H9 (cell line): Measurements from ENCODE around the gene FBXW9. TPM values are rescaled to one million over a fixed set of nuclear protein-coding genes. Genes with fewer than 3 reads are reported as not detected.

Source experiments
- DNase-seq: peaks from one replicate; pipeline ENCODE4 v3.0.0-alpha.2; 2017
- H2AFZ ChIP-seq: one replicate; pipeline ENCODE4 v1.6.1; 2013; ENCODE audit warnings: mild to moderate bottlenecking, low read length, control low read depth, moderate library complexity
- H2AK5ac ChIP-seq: 2 replicates; pipeline ENCODE4 v1.6.1; 2013; ENCODE audit warnings: low read length, control low read depth, mixed read lengths; ENCODE audit not compliant: insufficient read length
- H2BK120ac ChIP-seq: one replicate; pipeline ENCODE4 v1.6.1; 2013; ENCODE audit warnings: low read depth, mild to moderate bottlenecking, low read length, control low read depth, inconsistent platforms; ENCODE audit not compliant: poor library complexity, severe bottlenecking
- H2BK12ac ChIP-seq: 2 replicates; pipeline ENCODE4 v1.6.1; 2013; ENCODE audit warnings: low read length, control low read depth, mixed read lengths, low read depth; ENCODE audit not compliant: insufficient read length
- H2BK15ac ChIP-seq: 2 replicates; pipeline ENCODE4 v1.6.1; 2013; ENCODE audit warnings: low read depth, low read length, control low read depth
- H2BK20ac ChIP-seq: one replicate; pipeline ENCODE4 v1.6.1; 2013; ENCODE audit warnings: low read depth, mild to moderate bottlenecking, low read length, control low read depth, inconsistent platforms; ENCODE audit not compliant: poor library complexity, severe bottlenecking
- H2BK5ac ChIP-seq: 2 replicates; pipeline ENCODE4 v1.6.1; 2013; ENCODE audit warnings: low read length, control low read depth, mixed read lengths; ENCODE audit not compliant: insufficient read length
- H3K14ac ChIP-seq: 2 replicates; pipeline ENCODE4 v1.6.1; 2013; ENCODE audit warnings: low read length, control low read depth; ENCODE audit not compliant: insufficient read depth
- H3K18ac ChIP-seq: 2 replicates; pipeline ENCODE4 v1.6.1; 2013; ENCODE audit warnings: low read depth, mild to moderate bottlenecking, mixed read lengths, low read length, control low read depth; ENCODE audit not compliant: insufficient read length
- H3K23ac ChIP-seq: 2 replicates; pipeline ENCODE4 v1.6.1; 2013; ENCODE audit warnings: low read length, control low read depth, mixed read lengths, low read depth; ENCODE audit not compliant: insufficient read length
- H3K23me2 ChIP-seq: 2 replicates; pipeline ENCODE4 v1.6.1; 2013; ENCODE audit warnings: low read depth, mild to moderate bottlenecking, mixed read lengths, low read length, control low read depth; ENCODE audit not compliant: insufficient read length, poor library complexity, severe bottlenecking
- H3K27ac ChIP-seq: 2 replicates; pipeline ENCODE4 v1.5.1; 2013; ENCODE audit warnings: low read length, control low read depth, mixed read lengths, low read depth; ENCODE audit not compliant: insufficient read length
- H3K27me3 ChIP-seq: 2 replicates; pipeline ENCODE4 v1.6.1; 2013; ENCODE audit warnings: low read length, control low read depth, inconsistent platforms; ENCODE audit not compliant: insufficient read depth
- H3K4ac ChIP-seq: 2 replicates; pipeline ENCODE4 v1.6.1; 2013; ENCODE audit warnings: low read depth, mild to moderate bottlenecking, control low read depth, inconsistent platforms, low read length, moderate library complexity
- H3K4me1 ChIP-seq: 2 replicates; pipeline ENCODE4 v1.6.1; 2013; ENCODE audit warnings: low read length, control low read depth, inconsistent platforms; ENCODE audit not compliant: insufficient read depth
- H3K4me2 ChIP-seq: 2 replicates; pipeline ENCODE4 v1.6.1; 2013; ENCODE audit warnings: low read length, control low read depth, mixed read lengths; ENCODE audit not compliant: insufficient read length, insufficient read depth
- H3K56ac ChIP-seq: 2 replicates; pipeline ENCODE4 v1.6.1; 2013; ENCODE audit warnings: low read depth, mild to moderate bottlenecking, mixed read lengths, low read length, control low read depth; ENCODE audit not compliant: insufficient read length
- H3K79me1 ChIP-seq: 2 replicates; pipeline ENCODE4 v1.6.1; 2013; ENCODE audit warnings: low read depth, mild to moderate bottlenecking, moderate library complexity, low read length, control low read depth, inconsistent platforms; ENCODE audit not compliant: insufficient read depth, poor library complexity, severe bottlenecking
- H3K79me2 ChIP-seq: 2 replicates; pipeline ENCODE4 v1.6.1; 2013; ENCODE audit warnings: low read length, control low read depth, inconsistent platforms; ENCODE audit not compliant: insufficient read depth
- H3K9ac ChIP-seq: 2 replicates; pipeline ENCODE4 v1.6.1; 2013; ENCODE audit warnings: low read length, control low read depth, mixed read lengths; ENCODE audit not compliant: insufficient read length; ENCODE audit errors: extremely low read depth
- H3K9me3 ChIP-seq: one replicate; pipeline ENCODE4 v1.6.1; 2013; ENCODE audit warnings: low read depth, low read length, inconsistent platforms; ENCODE audit not compliant: control insufficient read depth
- H3T11ph ChIP-seq: one replicate; pipeline ENCODE4 v1.6.1; 2013; ENCODE audit warnings: mild to moderate bottlenecking, low read length, control low read depth, inconsistent platforms
- H4K20me1 ChIP-seq: one replicate; pipeline ENCODE4 v1.6.1; 2013; ENCODE audit not compliant: control insufficient read depth, insufficient read length, insufficient read depth
- H4K5ac ChIP-seq: 2 replicates; pipeline ENCODE4 v1.6.1; 2013; ENCODE audit warnings: low read depth, mild to moderate bottlenecking, mixed read lengths, low read length, control low read depth; ENCODE audit not compliant: insufficient read length
- H4K8ac ChIP-seq: replicated peaks from 2 replicates; pipeline ENCODE4 v1.6.1; 2013; ENCODE audit warnings: low read length, control low read depth, mixed read lengths, low read depth; ENCODE audit not compliant: insufficient read length
- H4K91ac ChIP-seq: 2 replicates; pipeline ENCODE4 v1.6.1; 2013; ENCODE audit warnings: low read depth, mild to moderate bottlenecking, moderate library complexity, mixed read lengths, low read length, control low read depth; ENCODE audit not compliant: insufficient read length
- H3K27ac Mint-ChIP-seq, 3 experiments: 2 replicates in 2 of 3; 3 replicates in 1 of 3; pipeline ENCODE4 v1.8.0; 2020 to 2021; ENCODE audit warnings: mixed read lengths in 3 of 3, mild to moderate bottlenecking in 1 of 3, moderate library complexity in 1 of 3
- H3K27me3 Mint-ChIP-seq: 2 replicates; pipeline ENCODE4 v1.8.0; 2021; ENCODE audit warnings: low read depth, mild to moderate bottlenecking, moderate library complexity, mixed read lengths
- H3K36me3 Mint-ChIP-seq, 3 experiments: 2 replicates in 2 of 3; 3 replicates in 1 of 3; pipeline ENCODE4 v1.8.0; 2020 to 2021; ENCODE audit warnings: low read depth in 3 of 3, mixed read lengths in 3 of 3; ENCODE audit not compliant: insufficient read depth in 1 of 3
- H3K4me1 Mint-ChIP-seq, 2 experiments: 2 replicates each; pipeline ENCODE4 v1.8.0; 2020; ENCODE audit warnings: mixed read lengths in 2 of 2
- H3K4me3 Mint-ChIP-seq, 2 experiments: 2 replicates in 1 of 2; 3 replicates in 1 of 2; pipeline ENCODE4 v1.8.0; 2020 to 2021; ENCODE audit warnings: mild to moderate bottlenecking in 2 of 2, mixed read lengths in 2 of 2, moderate library complexity in 1 of 2
- H3K9me3 Mint-ChIP-seq, 2 experiments: 2 replicates in 1 of 2; 3 replicates in 1 of 2; pipeline ENCODE4 v1.8.0; 2020; ENCODE audit warnings: mild to moderate bottlenecking in 2 of 2, mixed read lengths in 2 of 2, moderate library complexity in 1 of 2
- CTCF ChIP-seq: fragments of 200-600 bp; sonication (generic); conservative IDR thresholded peaks from 3 replicates; pipeline ENCODE4 v1.8.0; 2021; ENCODE audit warnings: antibody characterized with exemption, mild to moderate bottlenecking
- WGBS: extraction: QIAGEN DNeasy Blood & Tissue Kit; methylation state at CpG from one replicate; pipeline ENCODE4 v1.1.7; 2013; ENCODE audit warnings: missing lambda C conversion rate, low lambda C conversion rate, mixed read lengths; ENCODE audit not compliant: insufficient read length; ENCODE audit errors: extremely low coverage; 5-methylcytosine and 5-hydroxymethylcytosine counted together
- total RNA-seq: library from RNA; stranded (reverse); gene quantifications from 2 replicates; pipeline ENCODE4 v1.2.1, GENCODE V29; 2021

Gene FBXW9
- total RNA-seq, 1 experiment from 2014 or later = 11.7 TPM

GRCh38 chr19:12727745-12728433 lies 31.5 kb upstream of the FBXW9 start:
- H3K4me3 Mint-ChIP-seq = no peak overlapping the region
- Histone ChIP-seq H3K27me3 (no peaks in the 10 kb centered on the region), H3K14ac (no peak overlapping the region), H3K79me2 (peaks cover 10% of the 10 kb centered on the region), H2AK5ac (no peak overlapping the region), H3K56ac (no peak overlapping the region), H3K27ac (no peak overlapping the region), H2BK15ac (no peak overlapping the region), H2AFZ (no peak overlapping the region), H2BK12ac (no peak overlapping the region), H4K8ac (no peak overlapping the region), H3K4me1 (no peaks in the 10 kb centered on the region), H3K4me2 (no peak overlapping the region), H3K9me3 (no peaks in the 10 kb centered on the region), H2BK20ac (no peak overlapping the region), H4K91ac (no peak overlapping the region), H4K20me1 (no peaks in the 10 kb centered on the region), H3K9ac (no peak overlapping the region), H3K18ac (no peak overlapping the region), H3K79me1 (no peaks in the 10 kb centered on the region), H3K23ac (no peak overlapping the region), H3T11ph (no peak overlapping the region), H3K4ac (no peak overlapping the region), H2BK120ac (no peak overlapping the region), H4K5ac (no peak overlapping the region), H3K23me2 (peaks cover 12% of the 10 kb centered on the region), H2BK5ac (no peak overlapping the region)
- H3K36me3 Mint-ChIP-seq = peaks cover 23 to 40% (median 23%) of the 10 kb centered on the region in 3 experiments
- no peak for DNase-seq
- peaks cover 2% of the 10 kb centered on the region; the same call in 1 of the 2 replicates for H3K27me3 Mint-ChIP-seq
- TF ChIP-seq CTCF = no peak
- peak overlapping the region in 1 of 3 experiments; percentile 22; a peak in 1 of 7 replicates for H3K27ac Mint-ChIP-seq
- WGBS = no CpG with 5 or more reads among the region's 9 CpGs
- peaks cover 9 to 21% of the 10 kb centered on the region in 2 experiments for H3K4me1 Mint-ChIP-seq
- H3K9me3 Mint-ChIP-seq = no peaks in the 10 kb centered on the region
